BLaER1 treated with 17β-estradiol and CSF1 and Interleukin-3, amounts not matched to agents 10 nM and 100 nM (cell line): Measurements from ENCODE around the gene CRIP3.

Experiments
- H3K27ac ChIP-seq, 11 experiments: shearing (Covaris generic); formaldehyde crosslinking; 2 replicates each; pipeline ENCODE4 v1.8.1; 2022
- H3K27me3 ChIP-seq, 11 experiments: shearing (Covaris generic); formaldehyde crosslinking; 2 replicates each; pipeline ENCODE4 v1.8.1; 2022
- H3K36me3 ChIP-seq, 11 experiments: shearing (Covaris generic); formaldehyde crosslinking; 2 replicates each; pipeline ENCODE4 v1.8.1; 2022
- H3K4me1 ChIP-seq, 10 experiments: shearing (Covaris generic); formaldehyde crosslinking; 2 replicates each; pipeline ENCODE4 v1.8.1; 2022
- H3K4me2 ChIP-seq, 11 experiments: shearing (Covaris generic); formaldehyde crosslinking; 2 replicates each; pipeline ENCODE4 v1.8.1; 2022
- H3K4me3 ChIP-seq, 10 experiments: shearing (Covaris generic); formaldehyde crosslinking; 2 replicates each; pipeline ENCODE4 v1.8.1; 2022
- H3K9ac ChIP-seq, 11 experiments: shearing (Covaris generic); formaldehyde crosslinking; 2 replicates each; pipeline ENCODE4 v1.8.1; 2022
- H3K9me3 ChIP-seq, 11 experiments: shearing (Covaris generic); formaldehyde crosslinking; replicated peaks in 1 of 11; 2 replicates each; pipeline ENCODE4 v1.8.1; 2022
- H4K20me1 ChIP-seq, 11 experiments: shearing (Covaris generic); formaldehyde crosslinking; 2 replicates each; pipeline ENCODE4 v1.8.1; 2022
- Cebpa-rat ChIP-seq, 11 experiments: shearing (Covaris generic); IDR thresholded peaks; 2 replicates each; pipeline ENCODE4 v1.8.1; 2022

The CRIP3 gene

GRCh38 chr6:43275801-43276576, 32.6 kb downstream of the CRIP3 start:
- Histone ChIP-seq H3K4me3 (peak overlapping the region; percentile 24 to 60 (median 41); a peak in 19 of 20 replicates), H3K36me3 (no peaks in the 10 kb centered on the region), H3K27me3 (peaks cover 45 to 75% (median 67%) of the 10 kb centered on the region in 11 experiments), H3K27ac (no peak overlapping the region), H3K9ac (peak overlapping the region in 7 of 11 experiments; percentile 15 to 55 (median 37); a peak in 7 of 22 replicates), H3K4me1 (peaks cover 16 to 26% (median 22%) of the 10 kb centered on the region in 10 experiments), H3K9me3 (no peaks in the 10 kb centered on the region), H4K20me1 (peaks cover 0 to 7% (median 0%) of the 10 kb centered on the region in 11 experiments; a peak in 3 of 22 replicates), H3K4me2 (peak overlapping the region; percentile 50 to 89 (median 84))
- TF ChIP-seq Cebpa-rat (IDR thresholded peaks at IDR 0.05), result no peak

DNA sequence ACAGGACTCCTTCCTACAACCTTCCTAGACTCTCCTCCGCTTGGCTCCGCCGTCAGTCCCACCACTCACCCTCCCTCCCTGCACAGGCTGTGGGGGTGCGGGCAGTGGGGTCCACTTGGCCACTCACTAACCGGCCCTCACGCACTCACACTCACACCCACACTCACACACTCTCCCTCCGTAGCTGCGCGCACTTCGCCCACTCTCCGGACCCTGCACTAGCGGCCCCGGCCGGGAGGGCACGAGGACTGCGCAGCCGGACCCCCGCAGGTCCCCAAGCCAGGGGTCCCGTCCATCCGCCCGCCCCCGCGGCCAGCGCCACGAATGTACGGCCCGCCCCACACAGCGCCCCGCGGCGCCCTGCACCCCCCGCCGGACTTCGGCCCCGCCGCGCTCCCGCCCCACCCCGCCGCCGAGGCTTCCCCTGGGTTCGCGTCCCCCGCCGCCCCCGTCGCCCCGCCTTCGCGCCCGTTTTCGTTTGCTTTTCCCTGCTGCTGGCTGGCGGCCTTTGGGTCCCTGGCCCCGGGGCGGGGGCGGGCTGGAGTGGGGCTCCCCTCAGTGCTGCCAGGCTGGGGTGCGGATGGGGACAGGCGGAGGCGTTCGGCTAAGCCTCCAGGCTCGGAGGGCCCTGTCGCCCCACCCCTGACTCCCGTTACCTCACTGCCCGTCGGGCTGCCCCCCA, 33.6 kb downstream of the CRIP3 start:
- H3K9me3 ChIP-seq, result no peaks in the 10 kb centered on the region
- peak overlapping the region in 8 of 10 experiments; percentile 34 to 60 (median 41); a peak in 8 of 20 replicates for H3K4me3 ChIP-seq
- peak overlapping the region; percentile 50 to 89 (median 84); a peak in 20 of 22 replicates for H3K4me2 ChIP-seq
- no peak overlapping the region for H3K27ac ChIP-seq
- H3K36me3 ChIP-seq, result no peaks in the 10 kb centered on the region
- H3K27me3 ChIP-seq, result peaks cover 54 to 84% (median 76%) of the 10 kb centered on the region in 11 experiments
- peaks cover 0 to 8% (median 0%) of the 10 kb centered on the region in 11 experiments; a peak in 3 of 22 replicates for H4K20me1 ChIP-seq
- TF ChIP-seq Cebpa-rat (IDR thresholded peaks at IDR 0.05), result no peak
- H3K9ac ChIP-seq, result no peak overlapping the region
- peaks cover 23 to 35% (median 31%) of the 10 kb centered on the region in 10 experiments for H3K4me1 ChIP-seq

GRCh38 chr6:43274127-43274915, 34.3 kb downstream of the CRIP3 start:
- Histone ChIP-seq H3K9ac (no peak overlapping the region), H3K4me3 (no peak overlapping the region), H3K27ac (no peak overlapping the region), H3K4me2 (no peak overlapping the region), H3K27me3 (peaks cover 61 to 91% (median 83%) of the 10 kb centered on the region in 11 experiments), H3K9me3 (no peaks in the 10 kb centered on the region), H3K36me3 (no peaks in the 10 kb centered on the region), H3K4me1 (peaks cover 26 to 42% (median 37%) of the 10 kb centered on the region in 10 experiments), H4K20me1 (peaks cover 0 to 8% (median 0%) of the 10 kb centered on the region in 11 experiments; a peak in 3 of 22 replicates)
- no peak for TF ChIP-seq Cebpa-rat (IDR thresholded peaks at IDR 0.05)

DNA sequence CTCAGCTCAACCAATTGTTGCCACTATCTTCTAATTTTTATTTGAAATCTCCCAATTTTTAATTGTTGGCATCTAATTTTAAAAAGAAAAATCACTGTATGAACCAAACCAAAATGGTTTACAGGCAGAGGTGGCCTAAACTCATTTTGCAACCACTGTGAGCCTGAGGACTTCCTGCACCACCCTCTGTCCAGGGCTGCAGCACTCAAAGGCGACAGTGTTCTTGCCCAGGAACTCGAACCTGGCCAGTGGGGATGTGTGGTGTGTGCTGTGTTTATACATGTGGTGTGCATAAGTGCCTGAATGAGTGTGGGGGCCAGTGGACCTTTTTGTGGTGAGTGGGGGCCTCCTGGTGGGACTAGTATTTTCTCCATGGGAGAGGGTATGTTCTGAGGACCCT, 34.9 kb downstream of the CRIP3 start:
- Histone ChIP-seq H3K27ac (no peak overlapping the region), H3K36me3 (no peaks in the 10 kb centered on the region), H3K4me1 (peaks cover 32 to 48% (median 41%) of the 10 kb centered on the region in 10 experiments), H3K9me3 (no peaks in the 10 kb centered on the region), H3K4me2 (no peak overlapping the region), H3K9ac (no peak overlapping the region), H4K20me1 (peaks cover 0 to 8% (median 0%) of the 10 kb centered on the region in 11 experiments; a peak in 3 of 22 replicates), H3K27me3 (peaks cover 67 to 96% (median 88%) of the 10 kb centered on the region in 11 experiments), H3K4me3 (no peak overlapping the region)
- TF ChIP-seq Cebpa-rat (IDR thresholded peaks at IDR 0.05), result no peak

GRCh38 chr6:43271944-43272343, 36.7 kb downstream of the CRIP3 start:
- Histone ChIP-seq H3K36me3 (no peaks in the 10 kb centered on the region), H3K4me3 (no peak overlapping the region), H3K9ac (no peak overlapping the region), H3K4me1 (peaks cover 36 to 54% (median 45%) of the 10 kb centered on the region in 10 experiments), H3K4me2 (peak overlapping the region in 7 of 11 experiments; percentile 4 to 93 (median 79); a peak in 8 of 22 replicates), H4K20me1 (peaks cover 0 to 8% (median 0%) of the 10 kb centered on the region in 11 experiments; a peak in 3 of 22 replicates), H3K27me3 (peaks cover 65 to 92% (median 80%) of the 10 kb centered on the region in 11 experiments), H3K9me3 (no peaks in the 10 kb centered on the region), H3K27ac (no peak overlapping the region)
- no peak for TF ChIP-seq Cebpa-rat (IDR thresholded peaks at IDR 0.05)

GRCh38 chr6:43271103-43271815, 37.4 kb downstream of the CRIP3 start:
- H3K27ac ChIP-seq, result no peak overlapping the region

GRCh38 chr6:43269273-43270007, 39.2 kb downstream of the CRIP3 start:
- Histone ChIP-seq H4K20me1 (peaks cover 0 to 8% (median 0%) of the 10 kb centered on the region in 11 experiments; a peak in 2 of 22 replicates), H3K9me3 (no peaks in the 10 kb centered on the region), H3K27me3 (peaks cover 40 to 67% (median 55%) of the 10 kb centered on the region in 11 experiments), H3K4me1 (peaks cover 24 to 40% (median 31%) of the 10 kb centered on the region in 10 experiments), H3K4me2 (peak overlapping the region; percentile 71 to 98 (median 84)), H3K4me3 (peak overlapping the region; percentile 3 to 66 (median 47); a peak in 15 of 20 replicates), H3K36me3 (no peaks in the 10 kb centered on the region), H3K9ac (peak overlapping the region in 10 of 11 experiments; percentile 25 to 57 (median 42); a peak in 11 of 22 replicates), H3K27ac (no peak overlapping the region)
- no peak for TF ChIP-seq Cebpa-rat (IDR thresholded peaks at IDR 0.05)

More at GRCh38 chr6:43271103-43271815, 37.4 kb downstream of the CRIP3 start:
- H3K4me3 ChIP-seq, result no peak overlapping the region
- no peaks in the 10 kb centered on the region for H3K36me3 ChIP-seq
- no peak overlapping the region for H3K9ac ChIP-seq
- H3K4me1 ChIP-seq, result peaks cover 32 to 49% (median 40%) of the 10 kb centered on the region in 10 experiments
- no peaks in the 10 kb centered on the region for H3K9me3 ChIP-seq
- peak overlapping the region; percentile 22 to 93 (median 76) for H3K4me2 ChIP-seq
- peaks cover 58 to 85% (median 73%) of the 10 kb centered on the region in 11 experiments for H3K27me3 ChIP-seq
- TF ChIP-seq Cebpa-rat (IDR thresholded peaks at IDR 0.05), result no peak
- peaks cover 0 to 8% (median 0%) of the 10 kb centered on the region in 11 experiments; a peak in 2 of 22 replicates for H4K20me1 ChIP-seq
